WTC11 (cell line): ENCODE measurements around the gene RHOBTB1. TPM values are rescaled to one million over a fixed set of nuclear protein-coding genes. Genes with fewer than 3 reads are reported as not detected.

Source experiments
- ATAC-seq: fragments of 200-7000 bp; cut with Tn5 transposase; 2 replicates; pipeline ENCODE4 v1.10.0; 2021; ENCODE audit warnings: mild to moderate bottlenecking, moderate library complexity
- CTCF ChIA-PET: fragments of 300-600 bp; sonication (Branson Sonifier 250); formaldehyde crosslinking; loops from one replicate; lab custom pipeline; 2021; ENCODE audit warnings: antibody characterized with exemption; lab: Charles Lee
- POLR2A ChIA-PET: fragments of 350-600 bp; sonication (Branson Sonifier 250); formaldehyde crosslinking; loops from one replicate; lab custom pipeline; 2021; ENCODE audit warnings: antibody characterized with exemption; lab: Charles Lee
- DNase-seq: peaks from one replicate; pipeline ENCODE4 v3.0.0; 2021; ENCODE audit warnings: low spot score
- H3K27ac Mint-ChIP-seq: 2 replicates; pipeline ENCODE4 v1.8.0; 2021; ENCODE audit warnings: mixed read lengths
- H3K27me3 Mint-ChIP-seq: 2 replicates; pipeline ENCODE4 v1.8.0; 2021; ENCODE audit warnings: low read depth, mild to moderate bottlenecking, moderate library complexity, mixed read lengths
- H3K36me3 Mint-ChIP-seq: 2 replicates; pipeline ENCODE4 v1.8.0; 2021; ENCODE audit warnings: mixed read lengths
- H3K4me1 Mint-ChIP-seq: 2 replicates; pipeline ENCODE4 v1.8.0; 2022; ENCODE audit warnings: mixed read lengths
- H3K4me3 Mint-ChIP-seq: 2 replicates; pipeline ENCODE4 v1.8.0; 2021; ENCODE audit warnings: mild to moderate bottlenecking, moderate library complexity, mixed read lengths
- H3K9me3 Mint-ChIP-seq: 2 replicates; pipeline ENCODE4 v1.8.0; 2021; ENCODE audit warnings: mixed read lengths
- CREM ChIP-seq: sonication (generic); formaldehyde crosslinking; IDR thresholded peaks from 2 replicates; pipeline ENCODE4 v1.8.1; 2022; ENCODE audit warnings: mild to moderate bottlenecking, missing genetic modification reagents, moderate library complexity
- ELF4 ChIP-seq: sonication (generic); formaldehyde crosslinking; IDR thresholded peaks from 2 replicates; pipeline ENCODE4 v1.8.1; 2022; ENCODE audit warnings: low read depth, mild to moderate bottlenecking, moderate library complexity, missing genetic modification reagents
- ESRRA ChIP-seq: sonication (generic); formaldehyde crosslinking; IDR thresholded peaks from 2 replicates; pipeline ENCODE4 v1.8.1; 2022; ENCODE audit warnings: mild to moderate bottlenecking, missing genetic modification reagents, borderline replicate concordance
- GRHL2 ChIP-seq: fragments of 250-450 bp; sonication (Bioruptor Pico); IDR thresholded peaks from 2 replicates; pipeline ENCODE4 v1.8.0; 2022; ENCODE audit warnings: mild to moderate bottlenecking, moderate library complexity; ENCODE audit not compliant: insufficient replicate concordance, severe bottlenecking
- GTF2I ChIP-seq: fragments of 250-450 bp; sonication (Bioruptor Pico); conservative IDR thresholded peaks from 2 replicates; pipeline ENCODE4 v1.4.0; 2021; ENCODE audit warnings: mild to moderate bottlenecking
- IRF2 ChIP-seq: sonication (generic); formaldehyde crosslinking; IDR thresholded peaks from 2 replicates; pipeline ENCODE4 v1.8.0; 2022; ENCODE audit warnings: low read depth, missing genetic modification reagents, borderline replicate concordance
- JAZF1 ChIP-seq: fragments of 250-450 bp; sonication (Bioruptor Pico); IDR thresholded peaks from 2 replicates; pipeline ENCODE4 v1.9.0; 2021; ENCODE audit warnings: moderate library complexity, mild to moderate bottlenecking, inconsistent platforms
- JUN ChIP-seq: sonication (generic); formaldehyde crosslinking; IDR thresholded peaks from 2 replicates; pipeline ENCODE4 v1.8.0; 2023; ENCODE audit warnings: mild to moderate bottlenecking, missing genetic modification reagents
- MXD4 ChIP-seq: fragments of 250-450 bp; sonication (Bioruptor Pico); IDR thresholded peaks from 2 replicates; pipeline ENCODE4 v1.8.0; 2021; ENCODE audit warnings: mild to moderate bottlenecking, moderate library complexity, borderline replicate concordance
- NFATC4 ChIP-seq: fragments of 250-450 bp; sonication (Bioruptor Pico); IDR thresholded peaks from 2 replicates; pipeline ENCODE4 v1.9.0; 2021; ENCODE audit warnings: mild to moderate bottlenecking
- NFE2L1 ChIP-seq: sonication (generic); formaldehyde crosslinking; IDR thresholded peaks from 2 replicates; pipeline ENCODE4 v1.8.1; 2023; ENCODE audit warnings: missing genetic modification reagents
- NFYB ChIP-seq: sonication (generic); formaldehyde crosslinking; conservative IDR thresholded peaks from 2 replicates; pipeline ENCODE4 v1.8.0; 2022; ENCODE audit warnings: low read depth, missing genetic modification reagents
- RORB ChIP-seq: fragments of 250-450 bp; sonication (Bioruptor Pico); IDR thresholded peaks from 2 replicates; pipeline ENCODE4 v1.9.0; 2021; ENCODE audit warnings: mild to moderate bottlenecking
- SOX15 ChIP-seq: fragments of 250-450 bp; sonication (Bioruptor Pico); IDR thresholded peaks from 2 replicates; pipeline ENCODE4 v1.9.0; 2021; ENCODE audit warnings: mild to moderate bottlenecking
- SP1 ChIP-seq: sonication (generic); formaldehyde crosslinking; conservative IDR thresholded peaks from 2 replicates; pipeline ENCODE4 v1.8.1; 2022; ENCODE audit warnings: missing genetic modification reagents
- TEAD1 ChIP-seq: sonication (generic); formaldehyde crosslinking; IDR thresholded peaks from 2 replicates; pipeline ENCODE4 v1.8.0; 2022; ENCODE audit warnings: mild to moderate bottlenecking, missing genetic modification reagents
- TP53 ChIP-seq: sonication (generic); formaldehyde crosslinking; IDR thresholded peaks from 2 replicates; pipeline ENCODE4 v1.8.1; 2023; ENCODE audit warnings: mild to moderate bottlenecking, missing genetic modification reagents
- ZNF138 ChIP-seq: sonication (generic); formaldehyde crosslinking; conservative IDR thresholded peaks from 2 replicates; pipeline ENCODE4 v1.8.1; 2022; ENCODE audit warnings: mild to moderate bottlenecking, moderate library complexity, missing genetic modification reagents
- ZNF219 ChIP-seq: sonication (generic); formaldehyde crosslinking; IDR thresholded peaks from 2 replicates; pipeline ENCODE4 v1.8.0; 2023; ENCODE audit warnings: missing genetic modification reagents, mild to moderate bottlenecking, borderline replicate concordance
- ZNF423 ChIP-seq: fragments of 250-450 bp; sonication (Bioruptor Pico); IDR thresholded peaks from 2 replicates; pipeline ENCODE4 v2.1.2; 2022; ENCODE audit warnings: mild to moderate bottlenecking, moderate library complexity
- ZNF671 ChIP-seq: fragments of 250-450 bp; sonication (Bioruptor Pico); IDR thresholded peaks from 2 replicates; pipeline ENCODE4 v1.8.0; 2021; ENCODE audit warnings: mild to moderate bottlenecking
- total RNA-seq: library from RNA; stranded (reverse); gene quantifications from 3 replicates; pipeline ENCODE4 v1.2.3, GENCODE V29; 2021
- TF ChIP-seq, protein P1 (sequence below): sonication (generic); formaldehyde crosslinking; IDR thresholded peaks from 2 replicates; pipeline ENCODE4 v1.8.1; 2023; ENCODE audit warnings: mild to moderate bottlenecking, missing genetic modification reagents, moderate library complexity
- TF ChIP-seq, protein P2 (sequence below): sonication (generic); formaldehyde crosslinking; IDR thresholded peaks from 2 replicates; pipeline ENCODE4 v1.8.1; 2022; ENCODE audit warnings: mild to moderate bottlenecking, moderate library complexity, missing genetic modification reagents
- TF ChIP-seq, protein P3 (sequence below): sonication (generic); formaldehyde crosslinking; IDR thresholded peaks from 2 replicates; pipeline ENCODE4 v1.8.1; 2022; ENCODE audit warnings: low read depth, mild to moderate bottlenecking, moderate library complexity, missing genetic modification reagents, borderline replicate concordance
- TF ChIP-seq, protein P4 (sequence below): sonication (generic); formaldehyde crosslinking; IDR thresholded peaks from 2 replicates; pipeline ENCODE4 v1.8.1; 2023; ENCODE audit warnings: mild to moderate bottlenecking, missing genetic modification reagents
- TF ChIP-seq, protein P5 (sequence below): sonication (generic); formaldehyde crosslinking; IDR thresholded peaks from 2 replicates; pipeline ENCODE4 v1.8.1; 2022; ENCODE audit warnings: missing genetic modification reagents, borderline replicate concordance
- TF ChIP-seq, protein P6 (sequence below): sonication (generic); formaldehyde crosslinking; conservative IDR thresholded peaks from 2 replicates; pipeline ENCODE4 v1.8.1; 2023; ENCODE audit warnings: mild to moderate bottlenecking, low read depth, missing genetic modification reagents, moderate library complexity

RHOBTB1 gene
- total RNA-seq, 1 experiment from 2014 or later: 6.9 TPM

DNA sequence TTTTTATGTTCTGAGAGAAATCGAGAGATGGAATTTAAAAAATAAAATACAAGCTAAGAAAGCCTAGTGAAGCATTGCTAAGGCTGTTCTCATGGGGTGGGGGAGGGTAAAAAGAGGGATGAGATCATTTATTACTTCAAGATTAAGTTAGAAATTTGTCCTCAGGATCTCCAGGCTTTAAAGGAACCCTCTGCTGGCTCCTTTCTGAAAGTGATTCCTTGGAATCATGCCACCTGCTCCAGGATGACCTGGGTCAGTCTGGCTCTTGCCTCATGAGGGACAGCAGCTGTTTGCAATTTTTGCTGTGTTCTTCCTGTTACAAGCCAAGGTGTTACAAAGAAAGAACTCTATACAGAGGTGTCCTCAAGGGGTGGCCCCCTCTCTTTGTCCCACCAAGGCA is 95.9 kb downstream of the RHOBTB1 start:
- peaks cover 5% of the 10 kb centered on the region for H3K9me3 Mint-ChIP-seq
- TF ChIP-seq SP1 (CRISPR knock-in tag) (no peak), ELF4 (CRISPR knock-in tag) (no peak), IRF2 (no peak), ZNF423 (CRISPR knock-in tag) (no peak), NFE2L1 (CRISPR knock-in tag) (no peak), TP53 (CRISPR knock-in tag) (no peak)
- TF ChIP-seq, protein P1, sequence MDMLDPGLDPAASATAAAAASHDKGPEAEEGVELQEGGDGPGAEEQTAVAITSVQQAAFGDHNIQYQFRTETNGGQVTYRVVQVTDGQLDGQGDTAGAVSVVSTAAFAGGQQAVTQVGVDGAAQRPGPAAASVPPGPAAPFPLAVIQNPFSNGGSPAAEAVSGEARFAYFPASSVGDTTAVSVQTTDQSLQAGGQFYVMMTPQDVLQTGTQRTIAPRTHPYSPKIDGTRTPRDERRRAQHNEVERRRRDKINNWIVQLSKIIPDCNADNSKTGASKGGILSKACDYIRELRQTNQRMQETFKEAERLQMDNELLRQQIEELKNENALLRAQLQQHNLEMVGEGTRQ (CRISPR knock-in tag): no peak
- TF ChIP-seq, protein P2, sequence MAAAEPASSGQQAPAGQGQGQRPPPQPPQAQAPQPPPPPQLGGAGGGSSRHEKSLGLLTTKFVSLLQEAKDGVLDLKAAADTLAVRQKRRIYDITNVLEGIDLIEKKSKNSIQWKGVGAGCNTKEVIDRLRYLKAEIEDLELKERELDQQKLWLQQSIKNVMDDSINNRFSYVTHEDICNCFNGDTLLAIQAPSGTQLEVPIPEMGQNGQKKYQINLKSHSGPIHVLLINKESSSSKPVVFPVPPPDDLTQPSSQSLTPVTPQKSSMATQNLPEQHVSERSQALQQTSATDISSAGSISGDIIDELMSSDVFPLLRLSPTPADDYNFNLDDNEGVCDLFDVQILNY (CRISPR knock-in tag): no peak
- TF ChIP-seq, protein P3, sequence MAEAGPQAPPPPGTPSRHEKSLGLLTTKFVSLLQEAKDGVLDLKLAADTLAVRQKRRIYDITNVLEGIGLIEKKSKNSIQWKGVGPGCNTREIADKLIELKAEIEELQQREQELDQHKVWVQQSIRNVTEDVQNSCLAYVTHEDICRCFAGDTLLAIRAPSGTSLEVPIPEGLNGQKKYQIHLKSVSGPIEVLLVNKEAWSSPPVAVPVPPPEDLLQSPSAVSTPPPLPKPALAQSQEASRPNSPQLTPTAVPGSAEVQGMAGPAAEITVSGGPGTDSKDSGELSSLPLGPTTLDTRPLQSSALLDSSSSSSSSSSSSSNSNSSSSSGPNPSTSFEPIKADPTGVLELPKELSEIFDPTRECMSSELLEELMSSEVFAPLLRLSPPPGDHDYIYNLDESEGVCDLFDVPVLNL (CRISPR knock-in tag): no peak
- TF ChIP-seq, protein P4, sequence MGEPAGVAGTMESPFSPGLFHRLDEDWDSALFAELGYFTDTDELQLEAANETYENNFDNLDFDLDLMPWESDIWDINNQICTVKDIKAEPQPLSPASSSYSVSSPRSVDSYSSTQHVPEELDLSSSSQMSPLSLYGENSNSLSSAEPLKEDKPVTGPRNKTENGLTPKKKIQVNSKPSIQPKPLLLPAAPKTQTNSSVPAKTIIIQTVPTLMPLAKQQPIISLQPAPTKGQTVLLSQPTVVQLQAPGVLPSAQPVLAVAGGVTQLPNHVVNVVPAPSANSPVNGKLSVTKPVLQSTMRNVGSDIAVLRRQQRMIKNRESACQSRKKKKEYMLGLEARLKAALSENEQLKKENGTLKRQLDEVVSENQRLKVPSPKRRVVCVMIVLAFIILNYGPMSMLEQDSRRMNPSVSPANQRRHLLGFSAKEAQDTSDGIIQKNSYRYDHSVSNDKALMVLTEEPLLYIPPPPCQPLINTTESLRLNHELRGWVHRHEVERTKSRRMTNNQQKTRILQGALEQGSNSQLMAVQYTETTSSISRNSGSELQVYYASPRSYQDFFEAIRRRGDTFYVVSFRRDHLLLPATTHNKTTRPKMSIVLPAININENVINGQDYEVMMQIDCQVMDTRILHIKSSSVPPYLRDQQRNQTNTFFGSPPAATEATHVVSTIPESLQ (CRISPR knock-in tag): no peak
- TF ChIP-seq, all 79 proteins: peak for 0
- 0 out of 2 replicates have a peak, but pooled peaks cover 3% of the 10 kb centered on the region for H3K36me3 Mint-ChIP-seq
- no peak overlapping the region for H3K27ac Mint-ChIP-seq
- DNase-seq (no peak), ATAC-seq (no peak)
- no peaks in the 10 kb centered on the region for H3K27me3 Mint-ChIP-seq
- H3K4me3 Mint-ChIP-seq: no peak overlapping the region
- ChIA-PET CTCF (no interaction called here), POLR2A (no interaction called here)
- H3K4me1 Mint-ChIP-seq: no peaks in the 10 kb centered on the region

DNA sequence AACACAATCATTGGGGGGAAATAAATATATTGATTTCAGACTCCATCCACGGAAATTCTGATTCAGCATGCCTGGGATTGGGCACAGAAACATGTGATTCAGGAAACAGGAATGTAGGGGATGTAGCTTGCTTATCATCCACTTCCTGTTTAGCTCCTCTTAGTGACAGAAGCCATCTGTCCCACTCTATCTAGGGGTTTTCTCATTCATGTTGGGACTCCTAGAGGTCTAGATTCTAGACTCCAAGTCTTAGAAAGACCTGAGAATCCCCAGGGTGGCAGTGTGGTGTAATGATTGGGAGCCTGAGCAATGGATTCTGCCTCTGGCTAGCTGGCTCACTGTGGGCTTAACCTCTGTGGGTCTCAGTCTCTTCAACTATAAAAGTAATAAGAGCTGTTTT is 97.8 kb downstream of the RHOBTB1 start:
- DNase-seq: no peak
- Mint-ChIP-seq H3K36me3 (0 out of 2 replicates have a peak, but pooled peaks cover 3% of the 10 kb centered on the region), H3K4me3 (no peak overlapping the region), H3K27me3 (no peaks in the 10 kb centered on the region), H3K4me1 (peaks cover 2% of the 10 kb centered on the region), H3K27ac (no peak overlapping the region), H3K9me3 (peaks cover 4% of the 10 kb centered on the region)
- CTCF ChIA-PET: interaction anchor here (0.6 to 0.8 kb wide), 2 partner anchors 104 to 345 kb away, joined by 4 read pairs; no protein-coding TSS in a partner anchor
- POLR2A ChIA-PET: interaction anchor here (1.0 kb wide), 1 partner anchor 99 kb away, joined by 3 read pairs; no protein-coding TSS in a partner anchor
- peak; percentile 80 for ATAC-seq
- TF ChIP-seq, protein P5, sequence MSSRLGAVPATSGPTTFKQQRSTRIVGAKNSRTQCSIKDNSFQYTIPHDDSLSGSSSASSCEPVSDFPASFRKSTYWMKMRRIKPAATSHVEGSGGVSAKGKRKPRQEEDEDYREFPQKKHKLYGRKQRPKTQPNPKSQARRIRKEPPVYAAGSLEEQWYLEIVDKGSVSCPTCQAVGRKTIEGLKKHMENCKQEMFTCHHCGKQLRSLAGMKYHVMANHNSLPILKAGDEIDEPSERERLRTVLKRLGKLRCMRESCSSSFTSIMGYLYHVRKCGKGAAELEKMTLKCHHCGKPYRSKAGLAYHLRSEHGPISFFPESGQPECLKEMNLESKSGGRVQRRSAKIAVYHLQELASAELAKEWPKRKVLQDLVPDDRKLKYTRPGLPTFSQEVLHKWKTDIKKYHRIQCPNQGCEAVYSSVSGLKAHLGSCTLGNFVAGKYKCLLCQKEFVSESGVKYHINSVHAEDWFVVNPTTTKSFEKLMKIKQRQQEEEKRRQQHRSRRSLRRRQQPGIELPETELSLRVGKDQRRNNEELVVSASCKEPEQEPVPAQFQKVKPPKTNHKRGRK (CRISPR knock-in tag): no peak
- TF ChIP-seq JUN (CRISPR knock-in tag) (no peak), JAZF1 (CRISPR knock-in tag) (no peak), NFYB (no peak), GRHL2 (no peak), MXD4 (CRISPR knock-in tag) (no peak), ZNF671 (CRISPR knock-in tag) (no peak), TEAD1 (CRISPR knock-in tag) (no peak), RORB (CRISPR knock-in tag) (no peak), GTF2I (CRISPR knock-in tag) (no peak), ESRRA (no peak), ZNF138 (CRISPR knock-in tag) (no peak), CREM (CRISPR knock-in tag) (no peak), SOX15 (no peak), NFATC4 (CRISPR knock-in tag) (no peak), ZNF219 (CRISPR knock-in tag) (no peak)
- TF ChIP-seq, protein P6, sequence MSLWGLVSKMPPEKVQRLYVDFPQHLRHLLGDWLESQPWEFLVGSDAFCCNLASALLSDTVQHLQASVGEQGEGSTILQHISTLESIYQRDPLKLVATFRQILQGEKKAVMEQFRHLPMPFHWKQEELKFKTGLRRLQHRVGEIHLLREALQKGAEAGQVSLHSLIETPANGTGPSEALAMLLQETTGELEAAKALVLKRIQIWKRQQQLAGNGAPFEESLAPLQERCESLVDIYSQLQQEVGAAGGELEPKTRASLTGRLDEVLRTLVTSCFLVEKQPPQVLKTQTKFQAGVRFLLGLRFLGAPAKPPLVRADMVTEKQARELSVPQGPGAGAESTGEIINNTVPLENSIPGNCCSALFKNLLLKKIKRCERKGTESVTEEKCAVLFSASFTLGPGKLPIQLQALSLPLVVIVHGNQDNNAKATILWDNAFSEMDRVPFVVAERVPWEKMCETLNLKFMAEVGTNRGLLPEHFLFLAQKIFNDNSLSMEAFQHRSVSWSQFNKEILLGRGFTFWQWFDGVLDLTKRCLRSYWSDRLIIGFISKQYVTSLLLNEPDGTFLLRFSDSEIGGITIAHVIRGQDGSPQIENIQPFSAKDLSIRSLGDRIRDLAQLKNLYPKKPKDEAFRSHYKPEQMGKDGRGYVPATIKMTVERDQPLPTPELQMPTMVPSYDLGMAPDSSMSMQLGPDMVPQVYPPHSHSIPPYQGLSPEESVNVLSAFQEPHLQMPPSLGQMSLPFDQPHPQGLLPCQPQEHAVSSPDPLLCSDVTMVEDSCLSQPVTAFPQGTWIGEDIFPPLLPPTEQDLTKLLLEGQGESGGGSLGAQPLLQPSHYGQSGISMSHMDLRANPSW (CRISPR knock-in tag): no peak
